Parathyroid adenoma (tissue), 2 donors: ENCODE data around the gene ZFP90.
A peak's percentile ranks its signal among the peaks of the same experiment; 100 is the strongest.

Experiments
- H2AFZ ChIP-seq: fragments of 300-600 bp; sonication (generic); one replicate; pipeline ENCODE4 v1.7.0; 2017; ENCODE audit warnings: antibody characterized with exemption, mild to moderate bottlenecking
- H3K27ac ChIP-seq: fragments of 300-600 bp; sonication (generic); one replicate; pipeline ENCODE4 v1.7.0; 2017
- H3K27me3 ChIP-seq: fragments of 300-600 bp; sonication (generic); one replicate; pipeline ENCODE4 v1.7.0; 2017; ENCODE audit warnings: low read length; ENCODE audit not compliant: control insufficient read depth, insufficient read depth
- H3K36me3 ChIP-seq: fragments of 300-600 bp; sonication (generic); one replicate; pipeline ENCODE4 v1.7.0; 2017; ENCODE audit warnings: low read length; ENCODE audit not compliant: control insufficient read depth, insufficient read depth
- H3K4me1 ChIP-seq: fragments of 300-600 bp; sonication (generic); one replicate; pipeline ENCODE4 v1.7.0; 2017; ENCODE audit warnings: control low read depth
- H3K4me2 ChIP-seq: fragments of 300-600 bp; sonication (generic); one replicate; pipeline ENCODE4 v1.7.0; 2017; ENCODE audit warnings: low read length
- H3K4me3 ChIP-seq: fragments of 300-600 bp; sonication (generic); one replicate; pipeline ENCODE4 v1.7.0; 2017; ENCODE audit warnings: low read depth, low read length
- H3K79me2 ChIP-seq: fragments of 300-600 bp; sonication (generic); one replicate; pipeline ENCODE4 v1.7.0; 2017; ENCODE audit warnings: control low read depth
- H3K9ac ChIP-seq: fragments of 300-600 bp; sonication (generic); one replicate; pipeline ENCODE4 v1.7.0; 2017; ENCODE audit warnings: mild to moderate bottlenecking
- H3K9me3 ChIP-seq: fragments of 300-600 bp; sonication (generic); one replicate; pipeline ENCODE4 v1.7.0; 2017; ENCODE audit warnings: low read length; ENCODE audit not compliant: control insufficient read depth
- TF ChIP-seq, protein P1 (sequence below): fragments of 300-600 bp; sonication (generic); IDR thresholded peaks from one replicate; pipeline ENCODE4 v1.7.0; 2017; ENCODE audit warnings: antibody characterized with exemption, mild to moderate bottlenecking
- donor health status: primary hyperparathyroidism.

The ZFP90 gene

DNA sequence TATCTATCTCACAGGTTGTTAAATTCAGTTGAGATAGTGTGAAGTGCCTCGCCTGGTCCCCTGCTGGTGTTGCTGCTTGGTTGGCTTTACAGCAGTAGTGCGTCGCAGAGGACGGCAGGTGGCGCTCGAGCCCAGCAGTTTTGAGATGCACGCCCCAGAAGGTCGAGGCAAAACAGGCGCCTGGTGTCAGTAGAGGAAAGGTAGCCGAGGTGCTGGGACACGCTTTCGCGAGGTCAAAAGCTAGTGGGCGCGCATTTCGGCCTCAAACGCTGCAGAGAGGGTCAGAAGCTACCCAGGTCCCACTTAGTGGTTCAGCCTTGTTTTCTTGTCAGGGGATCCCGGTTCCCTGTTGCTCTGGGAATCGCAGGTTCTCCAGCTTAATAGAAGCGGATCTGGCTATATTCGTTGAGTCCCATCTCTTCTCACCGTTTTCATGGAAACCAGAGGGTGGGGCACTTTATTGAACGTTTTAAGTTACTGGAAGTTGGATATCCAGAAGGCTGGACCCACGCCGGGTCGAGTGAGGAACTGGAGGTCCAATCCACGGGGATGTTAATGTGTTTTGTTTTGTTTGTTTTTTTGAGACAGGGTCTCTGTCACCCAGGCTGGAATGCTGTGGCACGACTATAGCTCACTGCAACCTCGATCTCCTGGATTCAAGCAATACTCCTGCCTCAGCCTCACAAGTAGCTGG is 10.3 kb upstream of the ZFP90 start:
- Histone ChIP-seq H2AFZ (peak overlapping the region; percentile 65), H3K27me3 (no peaks in the 10 kb centered on the region), H3K36me3 (no peaks in the 10 kb centered on the region), H3K79me2 (peaks cover 7% of the 10 kb centered on the region), H3K4me1 (peaks cover 8% of the 10 kb centered on the region), H3K27ac (no peak overlapping the region), H3K9ac (no peak overlapping the region), H3K4me2 (peak overlapping the region; percentile 100), H3K9me3 (no peaks in the 10 kb centered on the region), H3K4me3 (peak overlapping the region; percentile 89)
- TF ChIP-seq, protein P1, sequence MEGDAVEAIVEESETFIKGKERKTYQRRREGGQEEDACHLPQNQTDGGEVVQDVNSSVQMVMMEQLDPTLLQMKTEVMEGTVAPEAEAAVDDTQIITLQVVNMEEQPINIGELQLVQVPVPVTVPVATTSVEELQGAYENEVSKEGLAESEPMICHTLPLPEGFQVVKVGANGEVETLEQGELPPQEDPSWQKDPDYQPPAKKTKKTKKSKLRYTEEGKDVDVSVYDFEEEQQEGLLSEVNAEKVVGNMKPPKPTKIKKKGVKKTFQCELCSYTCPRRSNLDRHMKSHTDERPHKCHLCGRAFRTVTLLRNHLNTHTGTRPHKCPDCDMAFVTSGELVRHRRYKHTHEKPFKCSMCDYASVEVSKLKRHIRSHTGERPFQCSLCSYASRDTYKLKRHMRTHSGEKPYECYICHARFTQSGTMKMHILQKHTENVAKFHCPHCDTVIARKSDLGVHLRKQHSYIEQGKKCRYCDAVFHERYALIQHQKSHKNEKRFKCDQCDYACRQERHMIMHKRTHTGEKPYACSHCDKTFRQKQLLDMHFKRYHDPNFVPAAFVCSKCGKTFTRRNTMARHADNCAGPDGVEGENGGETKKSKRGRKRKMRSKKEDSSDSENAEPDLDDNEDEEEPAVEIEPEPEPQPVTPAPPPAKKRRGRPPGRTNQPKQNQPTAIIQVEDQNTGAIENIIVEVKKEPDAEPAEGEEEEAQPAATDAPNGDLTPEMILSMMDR: peak; percentile 92

DNA sequence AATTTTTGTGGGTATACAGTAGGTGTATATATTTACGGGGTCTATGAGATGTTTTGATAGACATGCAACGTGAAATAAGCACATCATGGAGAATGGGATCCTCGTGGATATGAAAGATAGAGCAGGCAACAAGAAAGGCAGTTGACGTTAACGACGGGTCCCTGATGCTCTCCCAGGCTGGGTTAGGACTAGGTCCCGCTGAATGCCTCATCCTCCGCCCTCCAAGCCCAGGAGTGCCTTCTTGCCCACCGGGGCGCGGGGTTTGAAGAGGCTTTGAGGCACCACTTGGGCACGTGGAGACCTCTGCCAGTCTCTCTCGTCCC is 9.5 kb upstream of the ZFP90 start:
- H3K27ac ChIP-seq: peak overlapping the region; percentile 21
- H2AFZ ChIP-seq: peak overlapping the region; percentile 87
- no peak overlapping the region for H3K9ac ChIP-seq
- peaks cover 7% of the 10 kb centered on the region for H3K79me2 ChIP-seq
- H3K36me3 ChIP-seq: no peaks in the 10 kb centered on the region
- no peaks in the 10 kb centered on the region for H3K9me3 ChIP-seq
- TF ChIP-seq, protein P1: no peak
- peaks cover 8% of the 10 kb centered on the region for H3K4me1 ChIP-seq
- H3K4me3 ChIP-seq: peak overlapping the region; percentile 89
- peak overlapping the region; percentile 100 for H3K4me2 ChIP-seq
- H3K27me3 ChIP-seq: no peaks in the 10 kb centered on the region

DNA sequence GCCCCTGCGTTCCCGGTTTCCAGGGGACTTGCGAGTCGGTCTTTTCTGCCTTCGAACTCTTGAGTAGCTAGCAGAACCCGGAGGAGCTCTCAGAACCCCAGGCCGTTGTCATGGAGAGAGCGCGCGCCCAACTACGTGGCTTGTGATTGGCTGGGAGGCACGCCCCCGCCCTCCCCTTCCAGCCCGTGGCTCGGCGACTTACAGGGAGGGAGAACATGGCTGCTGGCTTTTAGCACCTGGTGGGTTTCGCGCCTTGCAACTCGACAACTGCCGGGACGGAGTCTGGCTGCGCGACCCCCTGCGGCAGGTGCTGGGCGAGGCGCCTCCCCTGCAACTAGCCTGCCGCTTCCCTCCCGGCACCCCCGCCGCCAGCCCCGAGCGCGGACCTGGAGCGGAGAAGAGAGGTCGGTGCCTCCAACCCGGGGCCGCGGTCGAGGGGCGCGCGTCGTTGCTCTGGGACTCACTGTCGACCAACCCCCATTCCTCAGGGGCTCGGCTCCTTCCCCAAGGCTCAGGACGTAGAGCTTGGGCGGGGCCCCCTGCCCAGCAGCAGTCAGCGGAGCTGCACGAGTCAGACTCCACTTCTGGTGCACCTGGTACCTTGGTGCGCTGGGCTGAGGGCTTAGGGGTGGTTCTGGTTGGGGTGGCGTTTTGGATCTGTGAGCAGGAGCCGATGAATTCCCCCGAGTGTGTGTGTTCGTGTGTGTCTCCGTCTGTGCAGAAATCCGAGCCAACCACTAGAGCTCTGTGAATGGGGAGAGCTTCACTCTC is 9.0 kb upstream of the ZFP90 start:
- peaks cover 7% of the 10 kb centered on the region for H3K79me2 ChIP-seq
- H3K4me2 ChIP-seq: peak overlapping the region; percentile 100
- peak overlapping the region; percentile 89 for H3K4me3 ChIP-seq
- peak overlapping the region; percentile 61 for H3K9ac ChIP-seq
- H3K4me1 ChIP-seq: peaks cover 8% of the 10 kb centered on the region
- H3K27me3 ChIP-seq: no peaks in the 10 kb centered on the region
- H3K9me3 ChIP-seq: no peaks in the 10 kb centered on the region
- TF ChIP-seq, protein P1: no peak
- no peaks in the 10 kb centered on the region for H3K36me3 ChIP-seq
- peak overlapping the region; percentile 87 for H2AFZ ChIP-seq
- peak overlapping the region; percentile 21 for H3K27ac ChIP-seq

DNA sequence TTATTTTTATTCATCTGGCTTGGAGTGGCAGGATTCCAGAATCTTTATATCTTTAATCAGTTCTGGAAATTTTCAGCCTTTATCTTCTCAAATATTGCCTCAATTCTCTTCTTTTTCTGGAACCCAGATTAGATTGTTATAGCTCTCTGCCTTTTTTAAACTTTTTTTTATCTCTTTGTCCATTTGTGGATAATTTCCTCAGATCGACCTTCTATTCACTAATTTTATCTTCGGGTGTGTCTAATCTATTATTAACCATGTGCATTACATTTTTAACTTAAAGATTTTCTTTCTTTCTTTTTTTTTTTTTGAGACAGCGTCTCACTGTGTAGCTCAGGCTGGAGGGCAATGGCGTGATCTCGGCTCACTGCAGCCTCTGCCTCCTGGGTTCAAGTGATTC is 5.2 kb upstream of the ZFP90 start:
- H2AFZ ChIP-seq: no peak overlapping the region
- H3K79me2 ChIP-seq: peaks cover 7% of the 10 kb centered on the region
- H3K36me3 ChIP-seq: no peaks in the 10 kb centered on the region
- no peaks in the 10 kb centered on the region for H3K27me3 ChIP-seq
- no peak overlapping the region for H3K9ac ChIP-seq
- no peaks in the 10 kb centered on the region for H3K9me3 ChIP-seq
- TF ChIP-seq, protein P1: no peak
- no peak overlapping the region for H3K4me2 ChIP-seq
- H3K4me3 ChIP-seq: no peak overlapping the region
- H3K4me1 ChIP-seq: peaks cover 8% of the 10 kb centered on the region
- no peak overlapping the region for H3K27ac ChIP-seq
